Central memory CD4-positive, alpha-beta T cell (primary cell): ENCODE results near the gene C1orf87.
"Not testable (repeated sequence)": the region's sequence is repeated elsewhere in the genome, so short reads cannot be mapped to it uniquely, and the experiment has no call there.

ENCODE experiments used
- DNase-seq: peaks from one replicate; pipeline ENCODE4 v3.0.0; 2022

Gene C1orf87

DNA sequence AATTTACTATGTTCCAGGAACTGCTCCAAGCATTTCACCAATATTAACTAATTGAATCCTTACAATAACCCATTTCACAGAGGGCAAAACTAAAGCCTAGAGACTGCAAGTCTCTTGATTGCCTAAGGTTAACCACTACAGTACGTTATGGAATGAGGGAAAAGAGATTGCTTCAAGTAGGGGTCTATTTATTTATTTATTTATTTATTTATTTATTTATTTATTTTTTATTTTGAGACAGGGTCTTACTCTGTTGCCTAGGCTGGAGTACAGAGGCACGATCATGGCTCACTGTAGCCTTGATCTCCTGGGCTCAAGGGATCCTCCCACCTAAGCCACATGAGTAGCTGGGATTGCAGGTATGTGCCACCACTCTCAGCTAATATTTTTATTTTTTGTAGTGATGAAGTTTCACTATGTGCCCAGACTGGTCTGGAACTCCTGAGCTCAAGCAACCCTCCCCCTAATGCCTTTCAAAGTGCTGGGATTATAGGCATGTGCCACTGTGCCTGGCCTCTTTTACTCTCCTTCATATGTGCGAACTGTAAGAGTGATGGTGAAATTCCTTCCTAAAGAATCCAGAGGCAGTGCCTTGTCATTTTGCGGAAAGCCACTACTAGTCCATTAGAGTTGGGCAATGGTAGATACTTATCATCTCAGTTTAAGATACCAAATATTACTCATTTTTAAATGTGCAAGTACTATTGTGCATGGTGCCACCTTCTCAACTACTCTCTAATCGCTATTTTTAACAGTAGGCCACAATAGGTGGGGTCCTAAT is 81.3 kb downstream of the C1orf87 start:
- no peak for DNase-seq

DNA sequence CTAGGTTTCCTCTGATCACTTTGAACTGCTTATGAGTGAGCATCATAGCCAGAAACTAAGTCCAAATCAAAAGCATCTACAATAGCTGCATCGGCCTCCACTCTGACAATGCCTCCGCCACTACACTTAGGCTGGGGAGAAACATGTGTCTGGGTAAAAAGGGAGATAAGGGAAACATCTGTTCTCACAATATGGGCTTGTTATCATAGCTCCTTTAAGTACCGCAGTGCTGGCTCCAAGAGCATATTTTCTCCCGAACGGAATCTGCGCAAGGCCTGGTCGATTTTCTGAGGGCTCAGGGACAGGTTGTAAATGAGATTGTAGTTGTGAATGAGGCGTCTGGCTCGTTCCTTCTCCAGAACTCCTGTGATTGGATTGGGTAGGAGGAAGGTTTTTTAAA is 83.1 kb downstream of the C1orf87 start:
- no peak for DNase-seq

DNA sequence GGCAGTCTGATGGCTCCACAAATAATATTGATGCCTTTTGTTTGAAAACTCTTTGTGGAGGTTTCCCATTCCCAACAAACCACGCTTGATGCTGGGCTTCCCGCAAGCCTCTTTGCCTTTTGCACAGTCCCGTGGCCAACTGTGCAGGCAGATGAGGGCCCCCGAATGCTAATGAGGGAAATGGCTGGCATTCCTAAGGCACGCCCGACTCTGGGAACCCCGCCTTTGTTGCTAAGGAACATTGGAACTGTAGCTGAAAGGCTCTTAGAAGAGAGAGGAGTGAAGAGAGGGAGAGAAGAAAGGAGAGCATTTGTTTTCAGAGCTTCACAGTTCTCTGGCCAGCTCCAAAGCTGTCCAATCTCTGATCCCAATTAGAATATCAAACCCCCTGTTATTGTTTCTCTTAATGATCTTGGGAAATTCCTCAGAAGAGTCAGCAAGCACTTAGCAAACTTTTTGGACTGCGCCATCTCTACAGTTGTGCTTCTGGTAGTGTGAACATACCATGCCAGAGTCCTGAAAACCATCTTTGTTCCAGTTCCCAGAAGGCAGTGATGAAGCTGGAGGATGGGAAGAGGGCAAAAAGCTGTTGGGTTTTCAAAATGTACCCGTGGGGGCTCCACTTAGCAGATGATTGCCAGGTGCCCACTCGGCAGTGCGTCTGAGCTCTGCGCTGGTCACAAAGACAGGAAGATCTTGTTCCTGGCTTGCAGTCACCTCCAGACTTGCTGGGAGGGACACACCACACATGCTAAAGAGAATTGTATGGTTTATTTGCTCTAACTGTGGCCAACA is 86.9 kb downstream of the C1orf87 start:
- DNase-seq: no peak

DNA sequence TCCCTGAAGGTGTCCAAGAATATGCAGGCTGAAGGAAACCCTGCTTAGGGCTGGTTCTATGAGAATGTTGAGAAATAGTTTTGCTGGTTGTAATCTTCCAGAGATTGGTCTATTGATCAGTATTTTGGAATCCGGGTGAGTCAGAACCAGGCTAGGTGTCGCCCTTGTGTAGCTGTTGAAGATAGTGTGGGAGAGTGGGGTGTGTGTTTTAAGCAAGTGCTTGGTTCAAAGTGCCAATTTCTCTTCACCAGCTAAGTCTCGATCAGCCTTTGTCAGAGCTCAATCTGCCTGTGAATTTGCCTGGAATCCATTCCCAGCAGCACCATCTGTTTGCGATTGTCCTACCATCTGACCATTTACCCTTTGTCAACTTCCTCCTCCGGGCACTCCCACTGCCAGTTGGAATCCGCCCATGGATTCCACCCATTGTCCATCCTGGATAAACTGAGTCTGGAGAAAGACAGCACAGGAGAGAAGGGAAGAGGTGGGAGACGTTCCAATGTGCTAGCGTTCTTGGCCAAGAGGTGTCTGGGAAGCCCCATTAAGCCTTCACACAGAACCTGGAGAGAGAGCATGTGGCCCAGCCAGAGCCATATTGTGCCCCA is 87.6 kb downstream of the C1orf87 start:
- DNase-seq: no peak

DNA sequence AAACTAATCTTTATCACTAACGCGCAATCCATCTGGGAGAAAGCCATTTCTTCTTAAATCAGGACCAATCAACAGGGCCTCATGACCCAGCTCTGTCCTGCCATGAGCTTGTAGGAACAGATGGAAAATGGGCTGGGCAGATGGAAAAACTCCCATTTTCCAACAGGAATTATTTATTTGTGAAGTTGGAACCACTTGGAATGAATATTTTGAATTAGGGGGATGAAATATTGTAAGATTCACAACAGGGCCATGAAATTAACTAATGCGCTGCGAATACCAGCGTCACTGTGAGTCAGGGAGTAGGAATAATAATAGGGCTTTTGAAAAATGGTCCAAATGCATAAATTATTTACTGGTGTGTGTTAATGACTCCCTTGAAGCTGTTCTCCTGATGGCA is 93.9 kb downstream of the C1orf87 start:
- no peak for DNase-seq

DNA sequence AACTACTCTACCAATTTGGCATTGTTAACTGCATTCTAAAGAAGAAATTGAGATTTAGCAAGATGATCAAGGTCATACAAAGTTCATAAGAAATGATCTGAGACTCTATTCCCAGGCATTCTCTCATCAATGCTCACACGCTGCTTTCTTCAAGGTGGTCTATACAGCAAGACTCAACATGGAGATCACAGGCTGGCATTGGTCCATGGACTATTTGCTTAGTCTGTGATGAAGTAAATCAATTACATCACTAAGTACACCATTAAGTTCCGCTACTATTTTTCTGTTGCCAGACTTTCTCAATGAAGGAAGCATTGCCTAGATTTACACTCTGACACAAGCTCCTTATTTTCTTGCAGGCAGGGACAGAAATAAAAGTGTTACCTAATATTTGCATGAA is 95.1 kb downstream of the C1orf87 start:
- DNase-seq: no peak

DNA sequence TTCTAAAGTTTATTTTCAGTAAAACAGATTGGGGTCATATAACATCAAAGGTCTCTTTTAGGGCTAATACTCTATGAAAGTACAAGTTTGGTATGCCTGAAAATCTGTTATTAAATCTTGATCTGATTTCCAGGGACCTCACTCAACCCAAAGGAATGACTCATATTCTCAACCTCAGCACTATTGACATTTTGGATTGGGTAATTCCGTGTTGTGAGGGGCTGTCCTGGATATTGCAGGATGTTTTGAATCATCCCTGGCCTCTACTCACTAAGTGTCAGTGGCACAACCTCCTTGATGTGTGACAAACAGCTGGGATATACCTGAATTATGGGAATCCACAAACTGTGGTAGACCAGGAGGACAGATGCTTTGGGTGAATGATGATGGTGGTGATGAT is 95.5 kb downstream of the C1orf87 start:
- no peak for DNase-seq

DNA sequence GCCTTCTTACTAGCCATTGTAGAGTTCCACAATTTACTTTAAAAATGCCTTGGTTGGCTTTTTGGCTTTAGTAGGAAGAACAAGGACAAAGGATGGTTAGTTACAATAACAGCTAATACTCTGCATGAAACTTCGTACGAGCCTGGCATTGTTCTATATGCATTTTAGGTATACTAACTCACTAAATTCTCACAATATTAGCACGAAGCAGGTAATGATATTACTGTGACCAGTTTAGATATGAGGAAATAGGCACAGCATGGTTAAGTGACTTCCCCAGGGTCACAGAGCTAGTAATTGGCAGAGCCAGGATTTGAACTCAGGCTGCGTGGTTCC is 96.5 kb downstream of the C1orf87 start:
- DNase-seq: no peak

DNA sequence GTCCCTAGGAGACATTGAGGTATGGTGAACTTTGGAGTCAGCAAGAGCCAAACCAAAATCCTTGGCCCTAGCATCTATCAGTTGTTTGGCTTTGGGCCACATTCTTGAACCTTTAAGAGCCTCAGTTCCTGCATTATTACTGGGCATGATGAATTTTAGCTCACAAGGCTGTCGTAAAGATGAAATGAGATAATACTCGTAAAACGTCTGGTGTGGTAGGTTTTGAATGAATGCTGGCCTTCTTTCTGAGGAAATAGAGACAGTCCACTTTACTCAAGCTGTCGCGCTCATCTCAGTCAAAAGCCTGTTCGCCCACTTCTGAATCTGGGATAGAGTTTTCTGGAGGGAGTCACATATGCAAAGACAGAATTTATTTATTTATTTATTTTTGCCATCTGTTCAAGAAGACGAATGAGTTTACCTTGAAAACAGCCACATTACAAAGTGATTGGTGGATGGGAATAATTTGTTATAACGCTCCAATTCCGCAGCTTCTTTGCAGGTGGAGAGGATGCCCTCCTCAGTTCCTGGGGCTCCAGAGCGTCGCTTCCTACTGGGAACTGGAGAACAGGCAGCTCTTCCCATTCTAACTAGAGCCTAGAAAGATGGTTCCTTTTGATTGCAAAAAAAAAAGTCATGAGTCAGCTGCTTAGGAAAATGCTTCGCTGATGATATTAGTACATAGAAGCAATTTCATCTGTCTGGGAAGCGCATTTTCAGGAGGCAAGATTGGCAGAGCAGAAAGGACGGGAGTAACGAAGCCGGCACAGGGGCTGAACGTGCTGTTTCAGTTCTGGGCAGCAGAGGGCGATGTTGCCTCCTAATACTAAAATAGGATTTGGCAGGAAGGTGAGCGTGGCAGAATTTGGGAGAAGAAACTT is 97.1 kb downstream of the C1orf87 start:
- no peak for DNase-seq

DNA sequence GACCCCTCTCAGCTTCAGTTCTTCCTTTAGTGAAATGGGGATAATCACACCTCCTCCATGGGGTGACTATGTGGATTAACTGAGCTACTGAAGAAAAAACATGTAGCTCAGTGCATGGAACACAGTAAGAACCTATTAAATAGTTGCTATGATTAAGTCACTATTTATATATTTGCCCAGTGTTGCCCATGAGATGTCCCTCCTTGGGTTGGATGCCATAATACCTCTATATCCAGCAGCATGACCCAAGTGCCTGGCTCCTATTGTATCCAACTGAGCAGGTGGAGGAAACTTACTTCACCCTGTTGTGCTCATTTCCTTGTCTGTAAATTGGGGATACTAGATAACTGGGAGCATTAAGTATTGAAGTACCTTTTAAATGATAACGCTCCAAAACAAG is 99.9 kb downstream of the C1orf87 start:
- no peak for DNase-seq

DNA sequence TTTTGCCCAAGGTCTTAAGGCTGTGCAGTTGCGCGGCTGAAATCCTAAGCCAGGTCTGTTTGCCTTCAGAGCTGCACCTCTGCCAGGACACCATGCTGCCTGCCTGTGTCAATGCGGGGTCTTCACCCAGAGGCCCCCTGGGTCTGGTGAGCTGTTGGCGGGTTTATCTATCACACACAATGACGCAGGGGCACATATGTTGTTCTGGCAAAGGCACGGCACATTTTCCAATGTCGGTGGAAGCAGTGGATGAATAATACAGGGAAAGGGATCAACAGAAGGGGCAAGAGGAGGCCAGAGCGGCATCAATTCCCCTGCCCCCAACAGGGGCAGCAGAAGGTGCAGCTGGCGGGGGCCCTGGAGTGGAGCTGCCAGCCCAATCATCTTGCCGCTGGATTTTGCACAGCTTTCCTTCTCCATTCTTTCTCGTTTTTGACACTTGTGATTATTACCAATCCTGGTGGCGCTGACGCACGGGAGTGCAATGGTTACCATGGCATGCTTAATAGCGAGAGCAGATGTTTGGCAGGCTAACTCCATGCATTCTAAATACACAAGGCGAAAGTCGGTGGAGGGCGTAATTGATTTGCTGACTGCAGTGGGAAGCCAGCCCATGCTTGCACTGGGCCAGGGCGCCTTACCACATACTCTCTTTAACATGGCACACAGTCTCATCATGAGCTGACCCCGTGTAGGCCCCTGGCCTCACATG is 101.2 kb downstream of the C1orf87 start:
- DNase-seq: no peak

DNA sequence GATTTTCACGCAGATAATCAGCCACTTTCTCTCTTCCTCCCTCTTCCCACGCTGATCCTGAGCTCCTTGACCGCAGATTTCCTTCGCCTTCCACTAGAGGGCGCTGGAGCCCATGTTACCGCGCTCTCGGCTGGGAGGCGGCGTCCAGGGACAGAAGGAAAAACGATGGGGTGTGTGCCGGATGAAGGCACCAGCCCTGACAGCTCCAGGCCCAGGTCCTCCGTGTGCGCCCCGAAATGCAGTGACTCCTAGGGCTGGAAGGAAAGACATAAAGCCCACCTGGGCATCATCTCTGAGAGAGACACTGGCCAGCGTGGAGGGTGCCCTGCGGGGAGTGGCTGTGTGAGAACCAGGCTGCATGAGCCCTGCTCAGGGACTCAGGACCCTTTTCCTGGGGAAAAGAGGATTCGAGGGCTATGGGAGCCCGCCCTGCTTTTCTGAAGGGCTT is 102.1 kb downstream of the C1orf87 start:
- DNase-seq: peak; percentile 10

DNA sequence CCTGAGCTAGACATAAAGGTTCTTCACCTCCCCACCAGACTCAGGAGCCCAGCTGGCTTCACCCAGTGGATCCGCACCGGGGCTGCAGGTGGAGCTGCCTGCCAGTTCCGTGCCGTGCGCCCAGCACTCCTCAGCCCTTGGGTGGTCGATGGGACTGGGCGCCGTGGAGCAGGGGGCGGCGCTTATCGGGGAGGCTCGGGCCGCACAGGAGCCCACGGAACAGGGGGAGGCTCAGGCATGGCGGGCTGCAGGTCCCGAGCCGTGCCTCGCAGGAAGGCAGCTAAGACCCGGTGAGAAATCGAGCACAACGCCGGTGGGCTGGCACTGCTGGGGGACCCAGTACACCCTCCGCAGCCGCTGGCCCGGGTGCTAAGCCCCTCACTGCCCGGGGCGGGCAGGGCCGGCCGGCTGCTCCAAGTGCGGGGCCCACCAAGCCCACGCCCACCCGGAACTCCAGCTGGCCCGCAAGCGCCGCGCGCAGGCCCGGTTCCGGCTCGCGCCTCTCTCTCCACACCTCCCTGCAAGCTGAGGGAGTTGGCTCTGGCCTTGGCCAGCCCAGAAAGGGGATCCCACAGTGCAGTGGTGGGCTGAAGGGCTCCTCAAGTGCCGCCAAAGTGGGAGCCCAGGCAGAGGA is 103.9 kb downstream of the C1orf87 start:
- not testable (repeated sequence) for DNase-seq

DNA sequence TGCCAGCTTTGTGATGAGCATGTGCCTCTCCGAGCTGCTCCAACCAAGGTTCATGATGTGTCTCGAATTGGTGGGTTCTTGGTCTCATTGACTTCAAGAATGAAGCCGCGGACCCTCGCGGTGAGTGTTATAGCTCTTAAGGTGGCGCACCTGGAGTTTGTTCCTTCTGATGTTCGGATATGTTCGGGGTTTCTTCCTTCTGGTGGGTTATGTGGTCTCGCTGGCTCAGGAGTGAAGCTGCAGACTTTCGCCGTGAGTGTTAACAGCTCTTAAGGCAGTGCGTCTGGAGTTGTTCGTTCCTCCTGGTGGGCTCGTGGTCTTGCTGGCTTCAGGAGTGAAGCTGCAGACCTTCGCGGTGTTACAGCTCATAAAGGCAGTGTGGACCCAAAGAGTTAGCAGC is 104.8 kb downstream of the C1orf87 start:
- DNase-seq: not testable (repeated sequence)

DNA sequence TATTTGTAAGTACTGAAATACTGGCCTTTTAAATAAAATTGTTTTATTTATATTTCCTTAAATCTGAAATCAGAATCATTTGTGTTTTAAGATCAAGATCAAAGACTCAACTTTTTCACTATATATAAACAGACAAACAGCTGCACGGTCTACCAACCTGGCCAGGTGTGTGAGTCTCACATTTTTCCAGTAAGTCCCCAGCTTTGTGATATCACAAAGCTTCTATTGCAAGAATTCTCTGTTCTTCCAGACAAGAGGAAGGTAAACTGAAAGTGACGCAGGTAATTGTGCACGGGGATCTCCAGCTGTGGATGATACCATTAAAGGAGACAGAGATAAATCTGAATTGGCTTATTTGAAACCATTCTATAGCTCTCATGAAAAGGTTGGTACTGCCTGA is 105.8 kb downstream of the C1orf87 start:
- DNase-seq: no peak

DNA sequence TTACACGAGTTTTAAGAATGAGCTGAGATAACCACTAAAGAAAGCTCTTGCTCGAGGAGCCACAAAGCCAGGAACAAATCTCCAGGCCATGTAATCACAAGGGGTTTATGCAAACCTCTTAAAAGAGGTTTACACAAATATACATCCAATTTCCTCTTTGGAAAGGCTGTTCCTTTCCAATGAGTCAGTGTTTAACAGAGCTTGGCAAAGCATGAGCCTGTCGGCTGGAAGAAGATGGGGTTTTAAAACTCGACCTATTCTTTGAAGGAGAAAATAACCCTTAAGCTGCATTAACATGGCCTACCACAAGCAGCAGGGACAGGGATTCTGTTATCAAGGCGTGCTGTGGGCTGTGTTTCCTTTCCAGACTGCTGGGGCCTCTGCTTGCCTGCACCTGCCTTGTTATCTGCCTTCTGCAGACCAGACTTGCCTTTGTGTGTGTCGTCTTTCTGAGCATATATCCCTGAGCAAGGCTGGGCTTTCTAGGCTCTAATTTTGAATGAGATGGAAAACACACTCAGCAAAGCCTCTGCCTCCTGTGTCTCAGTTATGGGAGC is 106.4 kb downstream of the C1orf87 start:
- no peak for DNase-seq

DNA sequence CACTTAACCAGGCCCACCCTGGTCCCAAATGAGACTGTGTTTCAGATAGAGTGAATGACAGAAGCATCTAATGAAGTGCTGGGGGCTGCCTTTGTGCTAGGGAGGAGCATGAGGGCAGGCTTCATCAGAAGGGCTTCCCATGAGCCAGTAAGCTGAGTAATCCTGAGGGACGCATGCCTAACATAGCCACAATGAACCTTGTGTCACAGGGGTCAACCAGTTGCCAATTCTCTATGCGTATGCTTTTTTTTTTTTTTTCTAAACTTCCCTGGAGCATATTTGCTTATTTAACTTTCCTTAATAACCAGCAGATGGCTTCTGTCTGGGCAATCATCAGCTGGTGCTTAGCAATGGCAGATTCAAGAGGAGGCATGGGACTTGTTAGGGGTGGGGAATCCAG is 121.5 kb downstream of the C1orf87 start:
- no peak for DNase-seq

DNA sequence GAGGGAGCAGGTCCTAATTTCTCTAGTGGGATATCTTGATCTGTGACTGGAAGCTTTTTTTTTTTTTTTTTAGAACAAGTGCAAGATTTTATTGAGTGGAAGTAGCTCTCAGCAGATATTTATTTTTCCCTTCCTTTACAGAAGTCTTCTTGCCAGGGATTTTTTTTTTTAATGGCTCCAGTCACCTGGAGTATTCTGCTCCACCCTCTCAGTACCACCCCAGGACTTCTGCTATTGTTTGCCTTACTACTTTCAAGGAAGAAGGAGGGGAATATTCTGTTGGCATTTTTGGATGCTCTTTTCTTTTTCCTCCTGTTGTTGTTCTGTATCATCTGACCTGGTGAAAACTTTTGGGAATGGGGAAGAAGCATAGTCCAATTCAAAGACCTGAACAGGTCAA is 123.9 kb downstream of the C1orf87 start:
- no peak for DNase-seq

DNA sequence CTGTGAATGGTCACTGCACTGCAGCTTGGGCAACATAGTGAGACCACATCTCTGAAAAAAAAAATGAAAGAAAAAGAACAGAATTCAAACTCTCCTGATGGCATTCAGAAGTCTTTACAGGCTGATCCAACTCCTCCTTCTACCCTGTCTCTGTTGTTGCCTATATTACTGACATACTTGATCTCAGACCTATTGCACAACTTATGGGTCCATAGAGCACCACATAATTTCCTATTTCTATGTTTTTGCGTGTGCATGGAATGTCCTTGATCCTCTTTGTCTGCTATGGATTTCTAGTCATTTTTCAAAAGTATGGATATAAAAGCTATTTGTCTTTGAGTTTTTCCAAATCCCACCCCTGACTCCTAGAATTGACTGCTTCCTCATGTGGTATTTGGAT is 124.6 kb downstream of the C1orf87 start:
- no peak for DNase-seq

DNA sequence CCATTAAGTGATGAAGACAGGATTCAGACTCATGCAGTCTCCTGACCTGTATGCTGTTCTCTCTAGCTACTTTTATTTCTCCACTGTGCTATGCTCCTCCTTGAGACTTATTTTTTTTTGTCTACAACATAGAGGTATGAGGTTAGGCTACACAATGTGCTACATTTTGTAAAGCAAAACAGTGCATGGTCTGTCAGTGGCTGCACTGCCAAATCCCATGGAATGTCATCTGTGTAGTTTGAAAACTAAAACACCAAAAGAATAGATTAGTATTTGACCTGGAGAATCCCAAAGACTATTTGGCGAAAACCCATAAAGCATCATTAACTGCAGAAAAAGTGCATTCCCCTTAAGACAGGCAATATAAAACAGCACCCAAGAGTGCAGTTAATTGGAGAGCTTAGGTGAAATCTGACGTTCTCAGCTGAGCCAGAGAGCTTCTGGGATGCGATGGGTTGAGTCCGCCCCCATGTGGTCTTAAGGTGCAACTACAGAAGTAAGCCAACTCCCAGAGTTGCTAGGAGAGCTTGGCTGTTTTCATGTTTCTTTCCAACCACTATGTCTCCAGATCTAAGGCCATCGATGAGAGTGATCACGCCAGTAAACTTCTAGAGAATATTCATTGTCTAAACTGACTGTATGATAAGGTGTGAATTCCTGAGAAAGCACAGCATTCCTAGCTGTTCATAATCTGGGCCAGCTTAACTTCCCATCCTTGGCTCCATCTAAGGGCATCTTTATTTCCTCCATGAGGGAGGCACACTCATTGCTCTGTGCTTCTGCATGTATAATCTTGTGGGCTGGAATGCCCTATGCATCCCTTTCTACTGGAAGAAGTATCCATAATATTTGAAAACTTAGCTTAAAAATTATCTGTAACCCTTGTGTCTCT is 126.3 kb downstream of the C1orf87 start:
- peak; percentile 14 for DNase-seq
